ENCODE measurements around the gene MASP1.

- TF ChIP-seq, protein P1, sequence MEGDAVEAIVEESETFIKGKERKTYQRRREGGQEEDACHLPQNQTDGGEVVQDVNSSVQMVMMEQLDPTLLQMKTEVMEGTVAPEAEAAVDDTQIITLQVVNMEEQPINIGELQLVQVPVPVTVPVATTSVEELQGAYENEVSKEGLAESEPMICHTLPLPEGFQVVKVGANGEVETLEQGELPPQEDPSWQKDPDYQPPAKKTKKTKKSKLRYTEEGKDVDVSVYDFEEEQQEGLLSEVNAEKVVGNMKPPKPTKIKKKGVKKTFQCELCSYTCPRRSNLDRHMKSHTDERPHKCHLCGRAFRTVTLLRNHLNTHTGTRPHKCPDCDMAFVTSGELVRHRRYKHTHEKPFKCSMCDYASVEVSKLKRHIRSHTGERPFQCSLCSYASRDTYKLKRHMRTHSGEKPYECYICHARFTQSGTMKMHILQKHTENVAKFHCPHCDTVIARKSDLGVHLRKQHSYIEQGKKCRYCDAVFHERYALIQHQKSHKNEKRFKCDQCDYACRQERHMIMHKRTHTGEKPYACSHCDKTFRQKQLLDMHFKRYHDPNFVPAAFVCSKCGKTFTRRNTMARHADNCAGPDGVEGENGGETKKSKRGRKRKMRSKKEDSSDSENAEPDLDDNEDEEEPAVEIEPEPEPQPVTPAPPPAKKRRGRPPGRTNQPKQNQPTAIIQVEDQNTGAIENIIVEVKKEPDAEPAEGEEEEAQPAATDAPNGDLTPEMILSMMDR (IDR thresholded peaks at IDR 0.05): no peak
- TF ChIP-seq POLR2A (IDR thresholded peaks at IDR 0.05): no peak
Observed at GRCh38 chr3:187277129-187277462, 14.4 kb downstream of the MASP1 start.
